CD4-positive, CD25-positive, alpha-beta regulatory T cell (primary cell): Measurements from ENCODE around the gene ERAP2. TPM values are rescaled to one million over a fixed set of nuclear protein-coding genes. Genes with fewer than 3 reads are reported as not detected.
"Not testable (repeated sequence)": the region's sequence is repeated elsewhere in the genome, so short reads cannot be mapped to it uniquely, and the experiment has no call there.

ENCODE experiments used
- ATAC-seq, 2 donors: fragments of 150-1000 bp; cut with Tn5 transposase; one replicate each; pipeline ENCODE4 v1.10.0; 2021; ENCODE audit warnings: low read depth in 2 of 2, moderate number of reproducible peaks in 2 of 2, moderate library complexity in 1 of 2
- DNase-seq, 3 donors: peaks; one replicate each; pipeline versions ENCODE4 v3.0.0 to v3.0.0-alpha.2; 2012 to 2022; ENCODE audit warnings: mixed read lengths in 1 of 3
- H3K27ac ChIP-seq: one replicate; pipeline ENCODE4 v1.7.0; 2013; ENCODE audit warnings: mild to moderate bottlenecking, low read length; ENCODE audit not compliant: insufficient read depth, poor library complexity, severe bottlenecking
- H3K27me3 ChIP-seq: one replicate; pipeline ENCODE4 v1.7.0; 2013; ENCODE audit warnings: low read length; ENCODE audit not compliant: control insufficient read depth, insufficient read depth
- H3K36me3 ChIP-seq: one replicate; pipeline ENCODE4 v1.7.0; 2013; ENCODE audit warnings: mild to moderate bottlenecking, low read length, moderate library complexity; ENCODE audit not compliant: control insufficient read depth, insufficient read depth
- H3K4me1 ChIP-seq: 2 replicates; pipeline ENCODE4 v1.7.0; 2013; ENCODE audit warnings: mild to moderate bottlenecking, low read length; ENCODE audit not compliant: insufficient read depth, control insufficient read depth, poor library complexity, severe bottlenecking
- H3K4me3 ChIP-seq: one replicate; pipeline ENCODE4 v1.7.0; 2013; ENCODE audit warnings: low read depth, mild to moderate bottlenecking, low read length, moderate library complexity
- H3K9me3 ChIP-seq, 2 experiments: 1 replicate in 1 of 2; 2 replicates in 1 of 2; pipeline ENCODE4 v1.7.0; 2013; ENCODE audit warnings: low read length in 2 of 2, mild to moderate bottlenecking in 1 of 2, moderate library complexity in 1 of 2; ENCODE audit not compliant: control insufficient read depth in 2 of 2
- H3K27ac Mint-ChIP-seq, 3 donors: one replicate each; pipeline ENCODE4 v1.8.0; 2020 to 2022; ENCODE audit warnings: mild to moderate bottlenecking in 3 of 3, mixed read lengths in 3 of 3, moderate library complexity in 2 of 3
- H3K27me3 Mint-ChIP-seq: one replicate; pipeline ENCODE4 v1.8.0; 2022; ENCODE audit warnings: mild to moderate bottlenecking, mixed read lengths
- H3K36me3 Mint-ChIP-seq: one replicate; pipeline ENCODE4 v1.8.0; 2020; ENCODE audit warnings: mixed read lengths
- H3K4me1 Mint-ChIP-seq, 4 donors: one replicate each; pipeline ENCODE4 v1.8.0; 2020 to 2022; ENCODE audit warnings: mixed read lengths in 4 of 4, mild to moderate bottlenecking in 1 of 4
- H3K4me3 Mint-ChIP-seq, 4 donors: one replicate each; pipeline ENCODE4 v1.8.0; 2020 to 2022; ENCODE audit warnings: mild to moderate bottlenecking in 4 of 4, mixed read lengths in 4 of 4, moderate library complexity in 3 of 4
- H3K9me3 Mint-ChIP-seq, 7 donors: one replicate each; pipeline ENCODE4 v1.8.0; 2020 to 2022; ENCODE audit warnings: mixed read lengths in 7 of 7, mild to moderate bottlenecking in 3 of 7, moderate library complexity in 2 of 7
- polyA plus RNA-seq, 4 donors: library from polyadenylated mRNA; unstranded; fragments of 300-500 nt; fragmentation: Illumina TruSeq; gene quantifications; one replicate each; pipeline ENCODE4 v1.2.3, GENCODE V29; 2021
- total RNA-seq: library from RNA; stranded (reverse); gene quantifications from one replicate; pipeline ENCODE4 v1.2.3, GENCODE V29; 2022

ERAP2 gene
- total and polyA plus RNA-seq, 5 donors from 2014 or later = 9.5 to 134 (median 117) TPM

GRCh38 chr5:96873449-96873848 is 2.9 kb upstream of the ERAP2 start:
- peak overlapping the region; percentile 89 to 98 (median 98) for H3K27ac Mint-ChIP-seq
- no peaks in the 10 kb centered on the region for H3K9me3 Mint-ChIP-seq
- peaks cover 54 to 85% (median 70%) of the 10 kb centered on the region in 4 donors for H3K4me1 Mint-ChIP-seq
- peak overlapping the region; percentile 23 to 93 (median 70) for H3K4me3 Mint-ChIP-seq
- Histone ChIP-seq H3K4me1 (peaks cover 65% of the 10 kb centered on the region), H3K27me3 (no peaks in the 10 kb centered on the region), H3K9me3 (no peaks in the 10 kb centered on the region), H3K4me3 (no peak overlapping the region), H3K27ac (peak overlapping the region; percentile 36), H3K36me3 (no peaks in the 10 kb centered on the region)
- ATAC-seq (no peak), DNase-seq (no peak)
- no peaks in the 10 kb centered on the region for H3K36me3 Mint-ChIP-seq
- no peaks in the 10 kb centered on the region for H3K27me3 Mint-ChIP-seq

DNA sequence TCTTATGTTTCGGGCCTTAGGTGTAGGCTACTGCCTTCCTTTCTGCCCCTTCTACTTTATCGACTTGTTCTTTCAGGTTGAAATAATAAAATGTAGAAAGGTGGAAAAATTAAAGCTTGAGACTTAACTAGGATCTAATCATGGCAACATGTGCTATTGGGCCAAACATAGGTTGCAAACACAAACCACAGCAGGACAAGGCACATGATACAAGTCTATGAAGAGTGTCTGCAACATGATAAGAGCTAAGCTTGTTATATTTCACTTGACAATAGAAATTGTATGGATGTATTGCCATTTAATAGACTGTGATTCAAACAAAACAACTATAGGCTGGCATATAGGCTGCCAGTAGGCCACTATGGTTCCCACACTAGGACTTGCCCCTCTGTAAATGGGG is 1.7 kb upstream of the ERAP2 start:
- Mint-ChIP-seq H3K36me3 (peaks cover 3% of the 10 kb centered on the region), H3K27me3 (no peaks in the 10 kb centered on the region), H3K4me1 (peaks cover 49 to 83% (median 64%) of the 10 kb centered on the region in 4 donors), H3K9me3 (no peaks in the 10 kb centered on the region), H3K4me3 (peak overlapping the region; percentile 1 to 100 (median 82)), H3K27ac (peak overlapping the region; percentile 89 to 98 (median 98))
- ATAC-seq = no peak
- Histone ChIP-seq H3K4me3 (no peak overlapping the region), H3K27me3 (no peaks in the 10 kb centered on the region), H3K4me1 (peaks cover 70% of the 10 kb centered on the region), H3K36me3 (no peaks in the 10 kb centered on the region), H3K9me3 (no peaks in the 10 kb centered on the region), H3K27ac (peak overlapping the region; percentile 63)
- no peak for DNase-seq

- Histone ChIP-seq H3K9me3 (no peaks in the 10 kb centered on the region), H3K4me1 (peaks cover 70% of the 10 kb centered on the region), H3K27me3 (no peaks in the 10 kb centered on the region), H3K27ac (peak overlapping the region; percentile 88), H3K4me3 (peak overlapping the region; percentile 100), H3K36me3 (peaks cover 9% of the 10 kb centered on the region)
- Mint-ChIP-seq H3K4me3 (peak overlapping the region; percentile 98 to 100 (median 98)), H3K27ac (peak overlapping the region; percentile 94 to 98 (median 98)), H3K27me3 (no peaks in the 10 kb centered on the region), H3K9me3 (no peaks in the 10 kb centered on the region), H3K36me3 (peaks cover 15% of the 10 kb centered on the region), H3K4me1 (peaks cover 55 to 83% (median 66%) of the 10 kb centered on the region in 4 donors)
- ATAC-seq (peak in 1 of 2 donors; percentile 39), DNase-seq (peak; percentile 28 to 60 (median 35))
Measured at GRCh38 chr5:96875791-96876291, 459 bp upstream of the ERAP2 start.

DNA sequence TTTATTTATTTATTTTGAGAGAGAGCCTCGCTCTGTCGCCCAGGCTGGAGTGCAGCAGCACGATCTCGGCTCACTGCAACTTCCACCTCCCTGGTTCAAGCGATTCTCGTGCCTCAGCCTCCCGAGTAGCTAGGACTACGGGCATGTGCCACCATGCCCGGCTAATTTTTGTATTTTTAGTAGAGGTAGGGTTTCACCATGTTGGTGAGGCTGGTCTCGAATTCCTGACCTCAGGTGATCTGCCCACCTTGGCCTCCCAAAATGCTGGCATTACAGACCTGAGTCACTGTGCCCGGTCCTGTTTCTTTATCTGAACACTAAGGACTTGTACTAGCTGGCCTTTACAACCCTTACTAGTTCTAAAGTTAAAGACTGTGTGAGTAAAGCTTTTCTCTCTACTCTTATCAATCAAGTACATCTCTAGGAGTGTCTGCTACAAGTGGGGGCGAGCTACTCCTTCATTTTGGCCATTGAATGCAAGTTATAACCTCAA is 723 bp downstream of the ERAP2 start:
- Histone ChIP-seq H3K27ac (peak overlapping the region; percentile 88), H3K4me1 (peaks cover 70% of the 10 kb centered on the region), H3K4me3 (peak overlapping the region; percentile 100), H3K36me3 (peaks cover 20% of the 10 kb centered on the region)
- not testable (repeated sequence) for H3K9me3 ChIP-seq, H3K27me3 ChIP-seq, H3K27me3 Mint-ChIP-seq, H3K9me3 Mint-ChIP-seq, ATAC-seq
- peak in 1 of 3 donors; percentile 25 for DNase-seq
- H3K4me3 Mint-ChIP-seq = peak overlapping the region; percentile 96 to 99 (median 98)
- H3K27ac Mint-ChIP-seq = peak overlapping the region; percentile 94 to 98 (median 94)
- peaks cover 50 to 83% (median 66%) of the 10 kb centered on the region in 4 donors for H3K4me1 Mint-ChIP-seq
- peaks cover 27% of the 10 kb centered on the region for H3K36me3 Mint-ChIP-seq

DNA sequence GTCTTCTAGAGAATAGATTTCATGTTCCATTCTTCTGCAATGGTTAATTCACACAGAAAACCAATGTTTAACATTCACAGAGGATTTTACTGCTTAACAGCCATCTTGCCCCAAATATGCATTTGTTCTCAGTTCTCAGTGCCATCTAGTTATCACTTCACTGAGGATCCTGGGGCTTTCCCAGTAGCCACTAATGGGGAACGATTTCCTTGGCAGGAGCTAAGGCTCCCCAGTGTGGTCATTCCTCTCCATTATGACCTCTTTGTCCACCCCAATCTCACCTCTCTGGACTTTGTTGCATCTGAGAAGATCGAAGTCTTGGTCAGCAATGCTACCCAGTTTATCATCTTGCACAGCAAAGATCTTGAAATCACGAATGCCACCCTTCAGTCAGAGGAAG is 3.4 kb downstream of the ERAP2 start:
- peaks cover 82% of the 10 kb centered on the region for H3K4me1 ChIP-seq
- Mint-ChIP-seq H3K4me1 (peaks cover 59 to 86% (median 69%) of the 10 kb centered on the region in 4 donors), H3K9me3 (no peaks in the 10 kb centered on the region), H3K4me3 (peak overlapping the region; percentile 71 to 83 (median 76)), H3K27me3 (no peaks in the 10 kb centered on the region), H3K36me3 (peaks cover 50% of the 10 kb centered on the region), H3K27ac (peak overlapping the region; percentile 32 to 95 (median 74))
- peak overlapping the region; percentile 58 for H3K27ac ChIP-seq
- H3K9me3 ChIP-seq = no peaks in the 10 kb centered on the region
- H3K4me3 ChIP-seq = peak overlapping the region; percentile 78
- DNase-seq = no peak
- ATAC-seq = no peak
- H3K27me3 ChIP-seq = no peaks in the 10 kb centered on the region
- H3K36me3 ChIP-seq = peaks cover 43% of the 10 kb centered on the region

GRCh38 chr5:96880444-96881164 is 4.3 kb downstream of the ERAP2 start:
- Mint-ChIP-seq H3K4me3 (peak overlapping the region; percentile 71 to 83 (median 76)), H3K9me3 (no peaks in the 10 kb centered on the region), H3K36me3 (peaks cover 58% of the 10 kb centered on the region), H3K4me1 (peaks cover 52 to 86% (median 70%) of the 10 kb centered on the region in 4 donors), H3K27me3 (no peaks in the 10 kb centered on the region), H3K27ac (peak overlapping the region; percentile 74 to 95 (median 92))
- Histone ChIP-seq H3K4me1 (peaks cover 87% of the 10 kb centered on the region), H3K36me3 (peaks cover 49% of the 10 kb centered on the region), H3K4me3 (peak overlapping the region; percentile 78), H3K27ac (peak overlapping the region; percentile 58), H3K9me3 (no peaks in the 10 kb centered on the region), H3K27me3 (no peaks in the 10 kb centered on the region)
- DNase-seq (no peak), ATAC-seq (no peak)

DNA sequence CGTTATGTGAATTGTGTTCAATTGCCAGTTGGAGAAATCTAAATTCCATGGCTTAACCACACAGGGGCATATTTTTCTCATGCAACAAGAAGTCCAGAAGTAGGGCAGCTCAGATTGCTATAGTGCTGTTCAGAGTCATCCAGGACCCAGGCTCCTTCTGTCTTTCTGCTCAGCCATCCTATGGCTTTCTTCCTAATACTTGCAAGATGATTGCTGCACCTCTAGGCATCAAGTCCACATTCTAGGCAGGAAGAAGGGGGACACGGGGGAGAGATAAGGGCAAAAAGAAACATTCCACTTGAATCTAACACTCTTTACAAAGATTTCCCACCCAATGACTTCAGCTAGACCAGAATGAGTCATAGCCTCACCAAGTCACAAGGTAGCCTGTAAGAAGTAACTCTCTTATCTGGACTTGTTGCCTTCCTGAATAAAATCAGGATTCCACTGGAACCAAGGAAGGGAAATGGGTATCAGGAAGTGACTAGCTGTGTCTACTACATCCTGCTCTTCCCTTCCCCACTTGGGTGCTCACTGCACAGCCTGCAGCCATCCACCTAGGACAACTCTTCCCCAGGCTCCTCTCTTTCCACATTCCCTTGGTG is 5.3 kb downstream of the ERAP2 start:
- H3K27me3 Mint-ChIP-seq = no peaks in the 10 kb centered on the region
- DNase-seq (no peak), ATAC-seq (no peak)
- Histone ChIP-seq H3K27ac (no peak overlapping the region), H3K4me1 (peaks cover 91% of the 10 kb centered on the region), H3K27me3 (no peaks in the 10 kb centered on the region), H3K36me3 (peaks cover 52% of the 10 kb centered on the region), H3K4me3 (peak overlapping the region; percentile 78), H3K9me3 (no peaks in the 10 kb centered on the region)
- peak overlapping the region; percentile 67 to 95 (median 92) for H3K27ac Mint-ChIP-seq
- H3K4me1 Mint-ChIP-seq = peaks cover 47 to 86% (median 72%) of the 10 kb centered on the region in 4 donors
- H3K36me3 Mint-ChIP-seq = peaks cover 65% of the 10 kb centered on the region
- no peaks in the 10 kb centered on the region for H3K9me3 Mint-ChIP-seq
- H3K4me3 Mint-ChIP-seq = peak overlapping the region; percentile 71 to 83 (median 76)
